Colonic mucosa (tissue), 4 donors: Measurements from ENCODE around the gene BAIAP3. TPM values are rescaled to one million over a fixed set of nuclear protein-coding genes. Genes with fewer than 3 reads are reported as not detected.

ENCODE experiments used
- DNase-seq: peaks from one replicate; pipeline ENCODE4 v3.0.0-alpha.2; 2020
- H3K27ac ChIP-seq: fragments of 200-600 bp; one replicate; pipeline ENCODE4 v1.8.0; 2021
- H3K27me3 ChIP-seq: fragments of 200-600 bp; one replicate; pipeline ENCODE4 v1.8.0; 2021
- H3K36me3 ChIP-seq: fragments of 200-600 bp; one replicate; pipeline ENCODE4 v1.8.0; 2021
- H3K4me1 ChIP-seq: fragments of 200-600 bp; one replicate; pipeline ENCODE4 v1.8.0; 2021; ENCODE audit warnings: mild to moderate bottlenecking
- H3K4me3 ChIP-seq: fragments of 200-600 bp; one replicate; pipeline ENCODE4 v1.8.0; 2021
- H3K9ac ChIP-seq, 2 donors: one replicate each; pipeline ENCODE4 v1.7.0; 2013; ENCODE audit warnings: control low read depth in 2 of 2, low read depth in 2 of 2, low read length in 2 of 2
- H3K9me3 ChIP-seq: fragments of 200-600 bp; one replicate; pipeline ENCODE4 v1.8.0; 2021
- CTCF ChIP-seq: fragments of 200-600 bp; IDR thresholded peaks from one replicate; pipeline ENCODE4 v1.8.0; 2022; ENCODE audit warnings: antibody characterized with exemption, mild to moderate bottlenecking
- intact Hi-C: fragments of 100-400 bp; cut with DNase I; formaldehyde crosslinking; loops from one replicate; pipeline ENCODE4 v1.14.1; 2022
- total RNA-seq, 2 donors: library from RNA; stranded (reverse); fragmentation: NEBNext Ultra II Directional in 1 of 2; extraction: Animal tissue kit (Norgen Biotek cat#: 25700) in 1 of 2; gene quantifications; one replicate each; pipeline ENCODE4 v1.2.1, GENCODE V29; 2021
- donor health status: healthy.
- donor health status: DM: no; HTN: no; CAD: no.
- donor health status: DM: no; HTN: no; CAD: no.

Gene BAIAP3
- total RNA-seq, 2 donors from 2014 or later: 5.5 to 9.8 TPM

- H3K9ac ChIP-seq: no peak overlapping the region
- H3K27ac ChIP-seq: no peak overlapping the region
- no peak overlapping the region for H3K4me3 ChIP-seq
- no peaks in the 10 kb centered on the region for H3K36me3 ChIP-seq
- intact Hi-C loops: no loop called here
- H3K4me1 ChIP-seq: peaks cover 9% of the 10 kb centered on the region
- H3K9me3 ChIP-seq: no peaks in the 10 kb centered on the region
- peaks cover 17% of the 10 kb centered on the region for H3K27me3 ChIP-seq
- DNase-seq: no peak
- TF ChIP-seq CTCF: no peak
These were observed 35.0 kb upstream of the BAIAP3 start for GRCh38 chr16:1298406-1298805.

- intact Hi-C loops: no loop called here
- H3K27ac ChIP-seq: no peak overlapping the region
These were observed 34.2 kb upstream of the BAIAP3 start for GRCh38 chr16:1299012-1299867.

GRCh38 chr16:1299868-1300203, 33.6 kb upstream of the BAIAP3 start:
- Histone ChIP-seq H3K36me3 (no peaks in the 10 kb centered on the region), H3K27me3 (peaks cover 17% of the 10 kb centered on the region), H3K27ac (no peak overlapping the region), H3K9ac (no peak overlapping the region), H3K9me3 (no peaks in the 10 kb centered on the region), H3K4me1 (peaks cover 9% of the 10 kb centered on the region), H3K4me3 (no peak overlapping the region)
- DNase-seq: no peak
- intact Hi-C loops: no loop called here
- no peak for TF ChIP-seq CTCF

More at GRCh38 chr16:1299012-1299867, 34.2 kb upstream of the BAIAP3 start:
- Histone ChIP-seq H3K36me3 (no peaks in the 10 kb centered on the region), H3K9ac (no peak overlapping the region), H3K4me1 (peaks cover 9% of the 10 kb centered on the region), H3K4me3 (no peak overlapping the region), H3K9me3 (no peaks in the 10 kb centered on the region), H3K27me3 (peaks cover 17% of the 10 kb centered on the region)
- DNase-seq: no peak
- no peak for TF ChIP-seq CTCF

- Histone ChIP-seq H3K27me3 (peaks cover 17% of the 10 kb centered on the region), H3K4me3 (no peak overlapping the region), H3K4me1 (peaks cover 9% of the 10 kb centered on the region), H3K9me3 (no peaks in the 10 kb centered on the region), H3K36me3 (no peaks in the 10 kb centered on the region), H3K27ac (no peak overlapping the region), H3K9ac (peak overlapping the region in 1 of 2 donors; percentile 50)
- intact Hi-C loops: no loop called here
- TF ChIP-seq CTCF: peak; percentile 93
- peak; percentile 82 for DNase-seq
These were observed 32.6 kb upstream of the BAIAP3 start for GRCh38 chr16:1300664-1301476.

GRCh38 chr16:1301562-1301961, 31.9 kb upstream of the BAIAP3 start:
- no peaks in the 10 kb centered on the region for H3K9me3 ChIP-seq
- no peak overlapping the region for H3K27ac ChIP-seq
- no peaks in the 10 kb centered on the region for H3K36me3 ChIP-seq
- no peak for TF ChIP-seq CTCF
- no peak for DNase-seq
- peak overlapping the region in 1 of 2 donors; percentile 50 for H3K9ac ChIP-seq
- H3K27me3 ChIP-seq: peaks cover 17% of the 10 kb centered on the region
- peaks cover 9% of the 10 kb centered on the region for H3K4me1 ChIP-seq
- intact Hi-C loops: no loop called here
- no peak overlapping the region for H3K4me3 ChIP-seq
